ENCODE results near the gene BBOX1. TPM values are rescaled to one million over a fixed set of nuclear protein-coding genes. Genes with fewer than 3 reads are reported as not detected.

The BBOX1 gene
- total and polyA plus RNA-seq, 2 of the 4 experiments (the other 2 are of a cell fraction) = not detected

GRCh38 chr11:27147916-27148315 is 107.3 kb downstream of the BBOX1 start:
- H3K14ac ChIP-seq (replicated peaks; ENCODE audit: low read depth, low read length) = no peak overlapping the region
- no peak for TF ChIP-seq SMC3 (IDR thresholded peaks at IDR 0.05; ENCODE audit: low read depth, low read length)
- H3K23ac ChIP-seq (ENCODE audit: low read depth, low read length) = no peak overlapping the region
- H3K36me3 ChIP-seq (ENCODE audit: control insufficient read depth, insufficient read depth, low read length) = no peaks in the 10 kb centered on the region
- H2AK9ac ChIP-seq (replicated peaks; ENCODE audit: low read depth, low read length, poor library complexity) = no peak overlapping the region
- H3K79me1 ChIP-seq (ENCODE audit: low read depth in 1 of 2, low read length in 2 of 2) = no peaks in the 10 kb centered on the region
- H4K20me1 ChIP-seq (ENCODE audit: insufficient read depth, low read length) = no peaks in the 10 kb centered on the region
- no peak overlapping the region for H2BK5ac ChIP-seq (ENCODE audit: low read depth, low read length, poor library complexity, severe bottlenecking)
- intact Hi-C loops (cut with micrococcal nuclease) = no loop called here
- no peak overlapping the region for H2AFZ ChIP-seq (replicated peaks; ENCODE audit: low read length, poor library complexity)
- WGBS, 2 experiments (ENCODE audit: extremely low coverage in 2 of 2, insufficient read length in 1 of 2) = no CpG with 5 or more reads among the region's 1 CpG
- H3K27me3 ChIP-seq (ENCODE audit: control insufficient read depth, insufficient read depth, low read length) = peaks cover 3% of the 10 kb centered on the region; the same call in 1 of the 2 replicates
- no peaks in the 10 kb centered on the region for H3K9me1 ChIP-seq (ENCODE audit: insufficient read depth, low read length)
- DNase-seq (no peak), ATAC-seq (ENCODE audit: low read depth) (no peak)
- H2AK5ac ChIP-seq (ENCODE audit: low read depth, low read length) = no peak overlapping the region
- no peak overlapping the region for H2BK15ac ChIP-seq (ENCODE audit: low read depth, low read length)
- no peak overlapping the region for H2BK20ac ChIP-seq (ENCODE audit: low read depth, low read length)
- H3K4me2 ChIP-seq (ENCODE audit: low read depth, low read length) = no peak overlapping the region
- H3K4me1 ChIP-seq (ENCODE audit: control insufficient read depth, insufficient read depth, low read length) = no peaks in the 10 kb centered on the region
- no TSS peak for BruUV-seq (replicated peaks)
- H4K5ac ChIP-seq (ENCODE audit: low read depth, low read length) = no peak overlapping the region
- no peak overlapping the region for H3K27ac ChIP-seq (ENCODE audit: insufficient read depth, low read length)
- no peak overlapping the region for H3K9ac ChIP-seq (ENCODE audit: low read depth, low read length)
- ChIA-PET CTCF (interaction anchor here (1.8 kb wide), 1 partner anchor 11 kb away, joined by 6 read pairs; no protein-coding TSS in a partner anchor), POLR2A (ENCODE audit: unreplicated experiment) (no interaction called here)
- H3K56ac ChIP-seq (ENCODE audit: extremely low read depth, insufficient read depth, low read length) = no peak overlapping the region
- H3K4ac ChIP-seq (ENCODE audit: low read depth, low read length) = no peak overlapping the region
- H3K18ac ChIP-seq (ENCODE audit: low read depth, low read length) = no peak overlapping the region
- H4K8ac ChIP-seq (ENCODE audit: low read depth in 2 of 2, low read length in 2 of 2) = no peak overlapping the region
- in situ Hi-C loops (cut with MboI; ENCODE audit: low sequenced_read_pairs) = no loop called here
- H3K9me3 ChIP-seq (ENCODE audit: control insufficient read depth, insufficient read depth, low read length) = no peaks in the 10 kb centered on the region
- H2BK120ac ChIP-seq (ENCODE audit: low read depth, low read length) = no peak overlapping the region
- dilution Hi-C loops (cut with HindIII; ENCODE audit: low sequenced_read_pairs, unreplicated experiment) = loop anchor here (25.0 kb wide), 1 partner anchor 411 kb away; no protein-coding TSS in a partner anchor
- H3K4me3 ChIP-seq (ENCODE audit: insufficient read depth, low read depth, low read length) = no peak overlapping the region
- H4K91ac ChIP-seq (ENCODE audit: insufficient read depth, low read depth, low read length) = no peak overlapping the region

Measured in IMR-90 (cell line).